Measurements from ENCODE around the gene PHF5A.

The PHF5A gene

GRCh38 chr22:41411021-41411851 lies 57.3 kb downstream of the PHF5A start:
- DNase-seq, result no peak

- no peak for DNase-seq
Observed at GRCh38 chr22:41410311-41410751, 58.2 kb downstream of the PHF5A start.

All from MV-4-11 (cell line).